Kidney epithelial cell (primary cell): Measurements from ENCODE around the gene SLC6A9. TPM values are rescaled to one million over a fixed set of nuclear protein-coding genes. Genes with fewer than 3 reads are reported as not detected.

Experiments
- DNase-seq: peaks from one replicate; pipeline ENCODE4 v3.0.0-alpha.2; 2010; ENCODE audit warnings: low read depth
- H3K27me3 ChIP-seq: 2 replicates; pipeline ENCODE4 v1.6.0; 2011; ENCODE audit warnings: low read length; ENCODE audit not compliant: control insufficient read depth, insufficient read depth
- H3K36me3 ChIP-seq: 2 replicates; pipeline ENCODE4 v1.5.1; 2011; ENCODE audit warnings: low read length; ENCODE audit not compliant: control insufficient read depth, insufficient read depth
- H3K4me3 ChIP-seq: 2 replicates; pipeline ENCODE4 v1.5.1; 2011; ENCODE audit warnings: low read depth, mild to moderate bottlenecking, control low read depth, low read length
- CTCF ChIP-seq: IDR thresholded peaks from 2 replicates; pipeline ENCODE4 v1.5.1; 2011; ENCODE audit warnings: mild to moderate bottlenecking, moderate library complexity, low read length, control low read depth, inconsistent platforms; ENCODE audit not compliant: insufficient read depth, poor library complexity, severe bottlenecking
- total RNA-seq: library from RNA; depleted of rRNA; stranded (reverse); fragments of >200 nt; gene quantifications from 2 replicates; pipeline ENCODE4 v1.2.3, GENCODE V29; 2015

SLC6A9 gene
- total RNA-seq, 1 donor from 2014 or later = 22.4 TPM

GRCh38 chr1:43991200-43991475, 40.1 kb downstream of the SLC6A9 start:
- TF ChIP-seq CTCF = no peak
- H3K4me3 ChIP-seq = peak overlapping the region; percentile 77
- DNase-seq = no peak
- H3K36me3 ChIP-seq = no peaks in the 10 kb centered on the region
- H3K27me3 ChIP-seq = no peaks in the 10 kb centered on the region

GRCh38 chr1:43990271-43991199, 40.7 kb downstream of the SLC6A9 start:
- no peak for TF ChIP-seq CTCF
- no peaks in the 10 kb centered on the region for H3K36me3 ChIP-seq
- H3K4me3 ChIP-seq = peak overlapping the region; percentile 77
- H3K27me3 ChIP-seq = no peaks in the 10 kb centered on the region
- DNase-seq = no peak

- peaks cover 3% of the 10 kb centered on the region for H3K36me3 ChIP-seq
- no peak for TF ChIP-seq CTCF
- no peak overlapping the region for H3K4me3 ChIP-seq
- DNase-seq = no peak
- H3K27me3 ChIP-seq = no peaks in the 10 kb centered on the region
Observed at GRCh38 chr1:43987159-43987902, 43.9 kb downstream of the SLC6A9 start.

GRCh38 chr1:43986712-43987111, 44.5 kb downstream of the SLC6A9 start:
- no peak for DNase-seq
- TF ChIP-seq CTCF = no peak
- Histone ChIP-seq H3K27me3 (no peaks in the 10 kb centered on the region), H3K36me3 (peaks cover 3% of the 10 kb centered on the region), H3K4me3 (no peak overlapping the region)

GRCh38 chr1:43985984-43986595, 45.2 kb downstream of the SLC6A9 start:
- TF ChIP-seq CTCF = no peak
- DNase-seq = no peak
- Histone ChIP-seq H3K36me3 (peaks cover 3% of the 10 kb centered on the region), H3K27me3 (no peaks in the 10 kb centered on the region), H3K4me3 (no peak overlapping the region)
